Esophagus squamous epithelium (tissue), 5 donors: Measurements from ENCODE around the gene TMPRSS5. TPM values are rescaled to one million over a fixed set of nuclear protein-coding genes. Genes with fewer than 3 reads are reported as not detected.
"Not testable (repeated sequence)": the region's sequence is repeated elsewhere in the genome, so short reads cannot be mapped to it uniquely, and the experiment has no call there.

Source experiments
- DNase-seq: peaks from one replicate; lab custom pipeline; 2025; lab: John Stamatoyannopoulos, UW
- H3K27ac ChIP-seq, 4 donors: fragments of 200-600 bp; sonication (generic); one replicate each; pipeline ENCODE4 v1.5.1; 2016 to 2019; ENCODE audit warnings: mild to moderate bottlenecking in 1 of 4
- H3K27me3 ChIP-seq, 4 donors: fragments of 200-600 bp; sonication (generic); 1 replicate in 3 of 4; 2 replicates in 1 of 4; pipeline versions ENCODE4 v1.5.1 to v1.6.0; 2017 to 2021; ENCODE audit warnings: antibody characterized with exemption in 1 of 4
- H3K36me3 ChIP-seq, 3 donors: fragments of 200-600 bp; sonication (generic); one replicate each; pipeline ENCODE4 v1.5.1; 2016 to 2019
- H3K4me1 ChIP-seq, 3 donors: fragments of 200-600 bp; sonication (generic); one replicate each; pipeline ENCODE4 v1.5.1; 2017 to 2019
- H3K4me3 ChIP-seq, 4 donors: fragments of 200-600 bp; sonication (generic); 1 replicate in 3 of 4; 2 replicates in 1 of 4; pipeline ENCODE4 v1.5.1; 2016 to 2019; ENCODE audit warnings: mild to moderate bottlenecking in 2 of 4, moderate library complexity in 1 of 4
- H3K9me3 ChIP-seq, 3 donors: fragments of 200-600 bp; sonication (generic); one replicate each; pipeline ENCODE4 v1.5.1; 2016 to 2019
- CTCF ChIP-seq, 6 experiments: fragments of 450-650 bp in 4 of 6; fragments of 200-600 bp in 2 of 6; sonication (generic) in 2 of 6; IDR thresholded peaks; one replicate each; pipeline ENCODE4 v1.5.1; 2016 to 2019; ENCODE audit warnings: antibody characterized with exemption in 6 of 6, mild to moderate bottlenecking in 4 of 6, moderate library complexity in 4 of 6
- POLR2A ChIP-seq, 4 donors: fragments of 450-650 bp; IDR thresholded peaks; one replicate each; pipeline ENCODE4 v1.6.1; 2017; ENCODE audit warnings: antibody characterized with exemption in 4 of 4, mild to moderate bottlenecking in 4 of 4, moderate library complexity in 3 of 4
- WGBS, 2 donors: methylation state at CpG; one replicate each; pipeline ENCODE4 v1.1.5; 2018; 5-methylcytosine and 5-hydroxymethylcytosine counted together
- intact Hi-C: fragments of 100-400 bp; cut with DNase I; formaldehyde crosslinking; loops from one replicate; pipeline ENCODE4 v1.15.0; 2022
- total RNA-seq, 4 donors: library from RNA; depleted of rRNA; stranded (reverse); fragments of >200 nt; gene quantifications; one replicate each; pipeline ENCODE4 v1.1.0, GENCODE V29; 2016
- donor health status: DM: yes; HTN: yes; CAD: no.

TMPRSS5 gene
- total RNA-seq, 4 donors from 2014 or later = 0.19 to 1.3 (median 0.35) TPM; not detected in 1

GRCh38 chr11:113675565-113675964 lies 30.5 kb downstream of the TMPRSS5 start:
- Histone ChIP-seq H3K4me1 (no peaks in the 10 kb centered on the region), H3K9me3 (no peaks in the 10 kb centered on the region), H3K36me3 (no peaks in the 10 kb centered on the region), H3K4me3 (no peak overlapping the region), H3K27me3 (no peaks in the 10 kb centered on the region), H3K27ac (no peak overlapping the region)
- no peak for TF ChIP-seq CTCF (IDR thresholded peaks at IDR 0.05)
- TF ChIP-seq POLR2A (IDR thresholded peaks at IDR 0.05) = no peak
- 57 to 63% methylated on average over 5 of the region's 5 CpGs for WGBS, 2 donors
- DNase-seq = no peak
- intact Hi-C loops = no loop called here

GRCh38 chr11:113675003-113675561 lies 31.0 kb downstream of the TMPRSS5 start:
- Histone ChIP-seq H3K9me3 (no peaks in the 10 kb centered on the region), H3K4me1 (no peaks in the 10 kb centered on the region), H3K27me3 (no peaks in the 10 kb centered on the region), H3K27ac (no peak overlapping the region), H3K36me3 (no peaks in the 10 kb centered on the region), H3K4me3 (no peak overlapping the region)
- no peak for DNase-seq
- no peak for TF ChIP-seq POLR2A (IDR thresholded peaks at IDR 0.05)
- no peak for TF ChIP-seq CTCF (IDR thresholded peaks at IDR 0.05)
- WGBS, 2 donors = 55 to 69% methylated on average over 3 to 4 of the region's 5 CpGs
- intact Hi-C loops = no loop called here

DNA sequence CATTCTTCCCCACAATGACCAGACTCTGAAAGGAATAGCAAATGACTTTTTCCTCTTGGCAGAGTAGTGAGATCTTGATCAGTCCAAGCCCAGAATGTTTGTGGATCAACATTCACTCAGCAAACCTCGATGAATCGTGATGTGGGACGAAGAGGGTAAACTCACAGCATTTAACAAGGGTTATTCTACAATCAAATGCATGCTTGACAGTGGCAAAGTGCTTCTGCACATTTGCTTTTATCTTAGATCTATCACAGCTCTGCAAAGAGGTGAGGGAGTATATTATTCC lies 31.8 kb downstream of the TMPRSS5 start:
- no peaks in the 10 kb centered on the region for H3K36me3 ChIP-seq
- DNase-seq = no peak

DNA sequence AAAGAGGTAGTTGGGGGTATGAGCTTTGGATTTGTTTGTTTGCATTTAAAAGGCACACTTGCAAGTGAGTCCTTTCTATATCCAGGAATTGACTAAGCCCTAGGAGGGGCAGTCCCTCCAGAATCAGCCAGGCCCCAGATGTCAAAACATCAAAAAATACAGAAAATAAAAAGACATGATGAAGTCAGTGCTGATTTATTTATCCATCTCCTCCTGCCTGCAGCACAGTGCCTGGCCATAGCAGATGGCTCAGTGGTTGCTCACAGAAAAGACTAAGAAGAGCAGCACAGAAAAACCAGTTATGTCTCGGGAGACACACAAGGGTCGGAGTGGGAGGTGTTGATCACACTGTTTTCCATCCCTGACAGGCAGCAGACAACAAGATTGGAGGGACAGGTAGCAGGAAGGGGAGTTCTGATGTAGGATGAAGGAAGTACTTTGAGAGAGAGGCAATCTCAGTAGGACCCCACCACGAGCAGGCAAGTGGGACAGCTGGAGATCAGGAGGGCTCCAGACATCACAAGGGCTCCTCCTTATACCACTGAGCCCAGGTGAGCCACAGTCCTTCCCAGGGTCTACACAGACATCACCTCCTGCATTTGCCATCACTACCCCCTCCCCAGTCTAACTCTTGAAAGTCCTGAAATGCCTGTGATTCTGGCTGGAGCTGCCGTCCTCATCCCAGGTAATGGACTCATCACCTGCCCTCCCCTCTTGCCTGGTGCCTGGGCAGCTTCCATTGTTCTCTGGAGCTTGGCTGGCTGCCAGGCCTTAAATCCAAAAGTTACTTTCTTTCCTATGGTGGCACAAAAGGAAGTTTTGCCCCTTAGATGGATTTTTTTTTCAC lies 32.3 kb downstream of the TMPRSS5 start:
- Histone ChIP-seq H3K9me3 (no peaks in the 10 kb centered on the region), H3K27ac (no peak overlapping the region), H3K27me3 (no peaks in the 10 kb centered on the region), H3K36me3 (no peaks in the 10 kb centered on the region), H3K4me3 (no peak overlapping the region), H3K4me1 (no peaks in the 10 kb centered on the region)
- DNase-seq = no peak
- intact Hi-C loops = no loop called here
- WGBS, 2 donors = 49 to 54% methylated on average over 4 of the region's 4 CpGs
- TF ChIP-seq CTCF (IDR thresholded peaks at IDR 0.05) = no peak

More for the DNA sequence above, 31.8 kb downstream of the TMPRSS5 start:
- Histone ChIP-seq H3K9me3 (no peaks in the 10 kb centered on the region), H3K27ac (no peak overlapping the region), H3K4me3 (no peak overlapping the region), H3K27me3 (no peaks in the 10 kb centered on the region), H3K4me1 (no peaks in the 10 kb centered on the region)
- TF ChIP-seq CTCF (IDR thresholded peaks at IDR 0.05) (no peak), POLR2A (IDR thresholded peaks at IDR 0.05) (no peak)
- intact Hi-C loops = no loop called here
- 86% methylated on average over 3 of the region's 3 CpGs; no CpG with 5 or more reads in 1 of the 2 donors for WGBS, 2 donors

GRCh38 chr11:113671914-113672313 lies 34.2 kb downstream of the TMPRSS5 start:
- H3K4me1 ChIP-seq, DNase-seq, H3K9me3 ChIP-seq, H3K36me3 ChIP-seq, H3K27me3 ChIP-seq, H3K4me3 ChIP-seq, intact Hi-C loops, H3K27ac ChIP-seq: not testable (repeated sequence)
- 86 to 100% methylated on average over 1 to 3 of the region's 3 CpGs for WGBS, 2 donors
